CD14-positive monocyte (primary cell): ENCODE measurements around the gene VPS26C. TPM values are rescaled to one million over a fixed set of nuclear protein-coding genes. Genes with fewer than 3 reads are reported as not detected.

Experiments used
- DNase-seq, 3 donors: peaks; one replicate each; pipeline ENCODE4 v3.0.0-alpha.2; 2011 to 2022
- H2AFZ ChIP-seq: 2 replicates; pipeline ENCODE4 v1.6.0; 2012; ENCODE audit warnings: mild to moderate bottlenecking, low read depth, low read length, inconsistent platforms; ENCODE audit not compliant: insufficient read depth, poor library complexity, severe bottlenecking
- H3K27ac ChIP-seq, 2 donors: 1 replicate in 1 of 2; 2 replicates in 1 of 2; pipeline ENCODE4 v1.5.1; 2012 to 2013; ENCODE audit warnings: low read length in 2 of 2, control low read depth in 1 of 2, inconsistent platforms in 1 of 2, low read depth in 1 of 2, mild to moderate bottlenecking in 1 of 2
- H3K27me3 ChIP-seq, 2 donors: one replicate each; pipeline versions ENCODE4 v1.6.0 to v1.6.1; 2011 to 2013; ENCODE audit warnings: low read length in 2 of 2; ENCODE audit not compliant: control insufficient read depth in 2 of 2, insufficient read depth in 2 of 2
- H3K36me3 ChIP-seq, 2 donors: replicated peaks in 1 of 2; 1 replicate in 1 of 2; 2 replicates in 1 of 2; pipeline versions ENCODE4 v1.5.1 to v1.6.1; 2012 to 2013; ENCODE audit warnings: low read length in 2 of 2, control low read depth in 1 of 2, inconsistent platforms in 1 of 2, mild to moderate bottlenecking in 1 of 2; ENCODE audit not compliant: insufficient read depth in 2 of 2, control insufficient read depth in 1 of 2
- H3K4me1 ChIP-seq, 2 donors: 1 replicate in 1 of 2; 2 replicates in 1 of 2; pipeline versions ENCODE4 v1.5.1 to v1.6.1; 2012 to 2013; ENCODE audit warnings: low read length in 2 of 2, control low read depth in 1 of 2, inconsistent platforms in 1 of 2, mild to moderate bottlenecking in 1 of 2, moderate library complexity in 1 of 2; ENCODE audit not compliant: insufficient read depth in 2 of 2, control insufficient read depth in 1 of 2
- H3K4me2 ChIP-seq: replicated peaks from 2 replicates; pipeline ENCODE3; 2012; ENCODE audit warnings: low read length, moderate library complexity, mild to moderate bottlenecking; ENCODE audit not compliant: poor library complexity, severe bottlenecking; ENCODE audit errors: extremely low read depth
- H3K4me3 ChIP-seq, 3 experiments: fragments of 200-600 bp in 1 of 3; sonication (generic) in 1 of 3; replicated peaks in 1 of 3; 1 replicate in 2 of 3; 2 replicates in 1 of 3; pipeline ENCODE4 v1.5.1; 2011 to 2013; ENCODE audit warnings: low read length in 3 of 3, mild to moderate bottlenecking in 3 of 3, control low read depth in 2 of 3, low read depth in 2 of 3, inconsistent platforms in 1 of 3, moderate library complexity in 1 of 3
- H3K79me2 ChIP-seq: 2 replicates; pipeline ENCODE4 v1.6.0; 2012; ENCODE audit warnings: mild to moderate bottlenecking, control low read depth, inconsistent platforms, low read length, moderate library complexity; ENCODE audit not compliant: insufficient read depth
- H3K9ac ChIP-seq: 2 replicates; pipeline ENCODE4 v1.6.0; 2017; ENCODE audit warnings: low read length, mild to moderate bottlenecking; ENCODE audit not compliant: insufficient read depth, poor library complexity, severe bottlenecking
- H3K9me3 ChIP-seq, 2 donors: replicated peaks in 1 of 2; 1 replicate in 1 of 2; 2 replicates in 1 of 2; pipeline versions ENCODE4 v1.5.1 to v1.6.1; 2012 to 2013; ENCODE audit warnings: low read length in 2 of 2, control low read depth in 1 of 2; ENCODE audit not compliant: control insufficient read depth in 1 of 2, insufficient read depth in 1 of 2
- H4K20me1 ChIP-seq: 2 replicates; pipeline ENCODE4 v1.6.0; 2012; ENCODE audit warnings: mild to moderate bottlenecking, low read length, control low read depth, moderate library complexity; ENCODE audit not compliant: insufficient read depth
- H3K27ac Mint-ChIP-seq, 7 donors: one replicate each; pipeline ENCODE4 v1.8.0; 2020; ENCODE audit warnings: mild to moderate bottlenecking in 7 of 7, mixed read lengths in 7 of 7, moderate library complexity in 6 of 7, inconsistent platforms in 2 of 7
- H3K27me3 Mint-ChIP-seq, 3 donors: one replicate each; pipeline ENCODE4 v1.8.0; 2021 to 2022; ENCODE audit warnings: low read depth in 3 of 3, mild to moderate bottlenecking in 3 of 3, mixed read lengths in 3 of 3, moderate library complexity in 3 of 3, inconsistent platforms in 1 of 3
- H3K36me3 Mint-ChIP-seq, 2 donors: one replicate each; pipeline ENCODE4 v1.8.0; 2020; ENCODE audit warnings: mixed read lengths in 2 of 2, inconsistent platforms in 1 of 2, mild to moderate bottlenecking in 1 of 2
- H3K4me1 Mint-ChIP-seq: one replicate; pipeline ENCODE4 v1.8.0; 2020; ENCODE audit warnings: mild to moderate bottlenecking, mixed read lengths
- H3K4me3 Mint-ChIP-seq, 2 donors: one replicate each; pipeline ENCODE4 v1.8.0; 2020; ENCODE audit warnings: mild to moderate bottlenecking in 2 of 2, mixed read lengths in 2 of 2, moderate library complexity in 1 of 2
- H3K9me3 Mint-ChIP-seq, 7 donors: one replicate each; pipeline ENCODE4 v1.8.0; 2020 to 2022; ENCODE audit warnings: mixed read lengths in 7 of 7, mild to moderate bottlenecking in 6 of 7, moderate library complexity in 6 of 7, inconsistent platforms in 2 of 7
- CTCF ChIP-seq: fragments of 200-600 bp; IDR thresholded peaks from one replicate; pipeline ENCODE4 v1.8.0; 2022; ENCODE audit warnings: antibody characterized with exemption, mild to moderate bottlenecking
- WGBS: methylation state at CpG from one replicate; pipeline ENCODE4 v1.1.5; 2013; ENCODE audit warnings: missing lambda C conversion rate; ENCODE audit not compliant: insufficient coverage; 5-methylcytosine and 5-hydroxymethylcytosine counted together
- intact Hi-C, 2 donors: fragments of 100-400 bp; cut with micrococcal nuclease; formaldehyde crosslinking; loops; one replicate each; pipeline versions ENCODE4 v1.15.0 to v1.15.1; 2023
- polyA plus RNA-seq, 3 donors: library from polyadenylated mRNA; depleted of rRNA in 1 of 3; unstranded in 2 of 3; stranded (reverse) in 1 of 3; fragments of 300-500 nt in 2 of 3; fragments of >200 nt in 1 of 3; fragmentation: Illumina TruSeq in 2 of 3; gene quantifications; 1 replicate in 2 of 3; 2 replicates in 1 of 3; pipeline ENCODE4 v1.2.3, GENCODE V29; 2012 to 2021

VPS26C gene
- polyA plus RNA-seq, 3 donors, result 45.4 to 75.4 (median 69.3) TPM

DNA sequence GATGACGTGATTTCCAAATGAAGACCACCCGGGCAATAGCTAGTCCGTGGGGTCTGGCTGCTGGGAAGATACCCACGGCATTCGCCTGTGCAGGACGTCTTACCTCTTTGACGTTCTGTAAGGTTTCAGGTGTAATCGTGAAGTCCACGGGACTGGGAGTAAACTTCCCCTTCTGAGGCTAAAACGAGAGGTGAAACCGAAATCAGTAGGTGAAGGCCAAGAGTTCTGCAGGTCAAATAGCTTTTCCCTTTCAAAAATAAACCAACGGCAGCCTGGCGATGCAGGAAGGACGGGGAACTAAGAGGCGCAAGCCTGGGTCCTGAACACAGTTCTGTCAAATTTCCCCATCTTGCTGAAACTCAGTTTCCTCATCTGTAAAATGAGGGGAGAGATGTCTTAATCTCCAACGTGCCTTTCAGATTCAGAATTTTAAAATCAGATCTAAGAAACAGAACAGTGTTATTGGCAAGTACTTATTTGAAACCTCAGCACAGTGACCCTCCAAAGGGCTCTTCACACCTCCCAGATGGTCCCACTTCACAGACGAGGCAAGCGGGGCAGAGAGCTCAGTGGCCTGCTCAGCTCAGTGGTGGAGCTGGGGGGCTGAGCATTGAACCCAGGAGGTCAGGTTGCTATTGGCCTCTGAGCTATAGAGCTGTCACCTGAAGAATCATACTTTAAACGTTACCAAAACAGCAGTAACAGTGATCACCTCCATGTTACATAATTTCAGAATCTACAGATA is 34.7 kb downstream of the VPS26C start:
- Histone ChIP-seq H4K20me1 (peaks cover 12% of the 10 kb centered on the region), H3K9ac (no peak overlapping the region), H3K4me2 (no peak overlapping the region), H3K9me3 (no peaks in the 10 kb centered on the region), H3K79me2 (no peaks in the 10 kb centered on the region), H3K4me3 (no peak overlapping the region), H2AFZ (no peak overlapping the region), H3K4me1 (no peaks in the 10 kb centered on the region), H3K27ac (peak overlapping the region in 1 of 2 donors; percentile 5), H3K27me3 (no peaks in the 10 kb centered on the region), H3K36me3 (peaks cover 79 to 93% of the 10 kb centered on the region in 2 donors)
- no peak overlapping the region for H3K4me3 Mint-ChIP-seq
- WGBS, result 95% methylated on average over 13 of the region's 19 CpGs
- peak overlapping the region in 3 of 7 donors; percentile 21 to 37 (median 25) for H3K27ac Mint-ChIP-seq
- no peaks in the 10 kb centered on the region for H3K27me3 Mint-ChIP-seq
- peaks cover 87 to 93% of the 10 kb centered on the region in 2 donors for H3K36me3 Mint-ChIP-seq
- no peaks in the 10 kb centered on the region for H3K4me1 Mint-ChIP-seq
- H3K9me3 Mint-ChIP-seq, result peaks cover 0 to 2% (median 0%) of the 10 kb centered on the region in 7 donors
- TF ChIP-seq CTCF, result no peak
- DNase-seq, result no peak
- intact Hi-C loops, result no loop called here

GRCh38 chr21:37231671-37232070 is 35.5 kb downstream of the VPS26C start:
- peak overlapping the region in 2 of 7 donors; percentile 43 to 60 for H3K27ac Mint-ChIP-seq
- intact Hi-C loops, result no loop called here
- Histone ChIP-seq H3K9ac (no peak overlapping the region), H2AFZ (no peak overlapping the region), H3K27ac (no peak overlapping the region), H3K9me3 (no peaks in the 10 kb centered on the region), H3K4me1 (no peaks in the 10 kb centered on the region), H3K27me3 (no peaks in the 10 kb centered on the region), H3K79me2 (no peaks in the 10 kb centered on the region), H3K4me2 (no peak overlapping the region), H3K4me3 (no peak overlapping the region), H4K20me1 (peaks cover 6% of the 10 kb centered on the region), H3K36me3 (peaks cover 79 to 93% of the 10 kb centered on the region in 2 donors)
- no peaks in the 10 kb centered on the region for H3K4me1 Mint-ChIP-seq
- H3K27me3 Mint-ChIP-seq, result no peaks in the 10 kb centered on the region
- no peak for DNase-seq
- TF ChIP-seq CTCF, result no peak
- peaks cover 0 to 2% (median 0%) of the 10 kb centered on the region in 7 donors for H3K9me3 Mint-ChIP-seq
- no peak overlapping the region for H3K4me3 Mint-ChIP-seq
- H3K36me3 Mint-ChIP-seq, result peaks cover 87 to 93% of the 10 kb centered on the region in 2 donors
- WGBS, result over 99% methylated on average over 15 of the region's 16 CpGs
